Ovary (tissue), 9 donors: ENCODE measurements around the gene TTLL3. TPM values are rescaled to one million over a fixed set of nuclear protein-coding genes. Genes with fewer than 3 reads are reported as not detected.

Experiments used
- DNase-seq, 5 donors: peaks; one replicate each; pipeline ENCODE4 v3.0.0-alpha.2; 2019 to 2020
- H3K27ac ChIP-seq, 2 donors: fragments of 200-600 bp; one replicate each; pipeline versions ENCODE4 v1.5.1 to v1.8.0; 2019 to 2022
- H3K27me3 ChIP-seq: fragments of 200-600 bp; one replicate; pipeline ENCODE4 v1.8.0; 2022
- H3K36me3 ChIP-seq: fragments of 200-600 bp; sonication (generic); one replicate; pipeline ENCODE4 v1.5.1; 2019
- H3K4me1 ChIP-seq: one replicate; pipeline ENCODE4 v1.8.1; 2013; ENCODE audit warnings: mild to moderate bottlenecking, moderate library complexity; ENCODE audit not compliant: insufficient read depth
- H3K4me3 ChIP-seq: fragments of 200-600 bp; sonication (generic); one replicate; pipeline ENCODE4 v1.5.1; 2017
- H3K9me3 ChIP-seq, 2 donors: fragments of 200-600 bp in 1 of 2; sonication (generic) in 1 of 2; one replicate each; pipeline versions ENCODE4 v1.5.1 to v1.8.1; 2013 to 2019; ENCODE audit warnings: mild to moderate bottlenecking in 1 of 2, moderate library complexity in 1 of 2
- CTCF ChIP-seq, 3 donors: fragments of 450-650 bp in 2 of 3; fragments of 200-600 bp in 1 of 3; IDR thresholded peaks; one replicate each; pipeline versions ENCODE4 v1.5.1 to v1.8.0; 2016 to 2022; ENCODE audit warnings: antibody characterized with exemption in 3 of 3, mild to moderate bottlenecking in 1 of 3
- EP300 ChIP-seq: sonication (generic); formaldehyde crosslinking; IDR thresholded peaks from one replicate; pipeline ENCODE4 v1.6.1; 2017; ENCODE audit warnings: antibody characterized with exemption
- POLR2A ChIP-seq: fragments of 450-650 bp; IDR thresholded peaks from one replicate; pipeline ENCODE4 v1.6.1; 2017; ENCODE audit warnings: antibody characterized with exemption, mild to moderate bottlenecking, moderate library complexity
- WGBS, 3 donors: extraction: QIAGEN DNeasy Blood & Tissue Kit in 1 of 3; methylation state at CpG; one replicate each; pipeline versions ENCODE4 v1.1.5 to v1.1.7; 2013 to 2017; 5-methylcytosine and 5-hydroxymethylcytosine counted together
- intact Hi-C, 4 donors: fragments of 100-400 bp; cut with DNase I; formaldehyde crosslinking; loops; one replicate each; pipeline versions ENCODE4 v1.11.0 to v1.15.1; 2022 to 2023
- polyA plus RNA-seq, 2 donors: library from polyadenylated mRNA; stranded (reverse); fragments of 200-250 nt in 1 of 2; fragments of 350-450 nt in 1 of 2; fragmentation: Illumina TruSeq in 1 of 2; extraction: RNeasy Lipid Tissue Mini Kit (QIAGEN cat#74804) in 1 of 2; gene quantifications; one replicate each; pipeline ENCODE4 v1.2.3, GENCODE V29; 2013 to 2014
- total RNA-seq, 7 donors: library from RNA; depleted of rRNA in 2 of 7; stranded (reverse); fragments of >200 nt in 2 of 7; fragmentation: NEBNext Ultra II Directional in 3 of 7; extraction: Animal tissue kit (Norgen Biotek cat#: 25700) in 3 of 7; gene quantifications; one replicate each; pipeline versions ENCODE4 v1.1.0 to v1.2.4, GENCODE V29; 2016 to 2023
- donor health status: DM: no; HTN: no; CAD: no; lungs with moderate emphysema.
- donor health status: DM: no; HTN: no; CAD: no.
- donor health status: Bipolar disorder and iron deficiency.
- donor health status: DM: yes; HTN: yes; CAD: no.
- donor health status: DM: no; HTN: no; CAD: no.
- donor health status: DM: yes; HTN: yes; CAD: no.

TTLL3 gene
- total and polyA plus RNA-seq, 9 donors, result 43.0 to 94.4 (median 62.0) TPM

- intact Hi-C loops, result no loop called here
- 96 to 98% (median 98%) methylated on average over 3 of the region's 3 CpGs for WGBS, 3 donors
- Histone ChIP-seq H3K9me3 (no peaks in the 10 kb centered on the region), H3K4me1 (no peaks in the 10 kb centered on the region), H3K4me3 (no peak overlapping the region), H3K36me3 (no peaks in the 10 kb centered on the region), H3K27me3 (no peaks in the 10 kb centered on the region), H3K27ac (no peak overlapping the region)
- TF ChIP-seq POLR2A, result no peak
- no peak for TF ChIP-seq EP300
- TF ChIP-seq CTCF (IDR thresholded peaks at IDR 0.05), result no peak
- no peak for DNase-seq
Observed at GRCh38 chr3:9855594-9855993, 45.5 kb downstream of the TTLL3 start.

- Histone ChIP-seq H3K27ac (no peak overlapping the region), H3K4me1 (no peaks in the 10 kb centered on the region), H3K4me3 (no peak overlapping the region), H3K9me3 (no peaks in the 10 kb centered on the region), H3K27me3 (no peaks in the 10 kb centered on the region), H3K36me3 (no peaks in the 10 kb centered on the region)
- 86 to 93% (median 87%) methylated on average over 12 of the region's 12 CpGs for WGBS, 3 donors
- no peak for TF ChIP-seq EP300
- TF ChIP-seq POLR2A, result no peak
- no peak for TF ChIP-seq CTCF (IDR thresholded peaks at IDR 0.05)
- DNase-seq, result no peak
- intact Hi-C loops, result loop anchor here in 1 of 4 donors (5.0 kb wide), 1 partner anchor 58 kb away; the partner anchor contains the start of gene IL17RC
Observed at GRCh38 chr3:9859530-9860025, 49.5 kb downstream of the TTLL3 start.

- H3K27ac ChIP-seq, result no peak overlapping the region
Observed at GRCh38 chr3:9861201-9861600, 51.1 kb downstream of the TTLL3 start.

GRCh38 chr3:9861626-9862130, 51.6 kb downstream of the TTLL3 start:
- H3K9me3 ChIP-seq, result no peaks in the 10 kb centered on the region
- intact Hi-C loops, result loop anchor here in 1 of 4 donors (5.0 kb wide), 1 partner anchor 56 kb away; the partner anchor contains the start of gene IL17RC
- no peaks in the 10 kb centered on the region for H3K27me3 ChIP-seq
- H3K36me3 ChIP-seq, result no peaks in the 10 kb centered on the region
- TF ChIP-seq CTCF (IDR thresholded peaks at IDR 0.05) (no peak), EP300 (no peak), POLR2A (no peak)
- H3K27ac ChIP-seq, result no peak overlapping the region
- no peak overlapping the region for H3K4me3 ChIP-seq
- 86 to 93% (median 90%) methylated on average over 5 of the region's 5 CpGs for WGBS, 3 donors
- no peak for DNase-seq
- peaks cover 11% of the 10 kb centered on the region for H3K4me1 ChIP-seq

More at GRCh38 chr3:9861201-9861600, 51.1 kb downstream of the TTLL3 start:
- WGBS, 3 donors, result 94 to 98% (median 96%) methylated on average over 4 of the region's 4 CpGs
- Histone ChIP-seq H3K4me3 (no peak overlapping the region), H3K36me3 (no peaks in the 10 kb centered on the region), H3K4me1 (peaks cover 10% of the 10 kb centered on the region), H3K27me3 (no peaks in the 10 kb centered on the region), H3K9me3 (no peaks in the 10 kb centered on the region)
- TF ChIP-seq POLR2A (no peak), EP300 (no peak), CTCF (IDR thresholded peaks at IDR 0.05) (no peak)
- DNase-seq, result no peak
- intact Hi-C loops, result loop anchor here in 1 of 4 donors (5.0 kb wide), 1 partner anchor 56 kb away; the partner anchor contains the start of gene IL17RC
